HAP-1 (cell line): ENCODE results near the gene LAMA1.

Source experiments
- DNase-seq, 2 experiments: peaks; one replicate each; pipeline ENCODE4 v3.0.0-alpha.2; 2016 to 2020; ENCODE audit warnings: low spot score in 2 of 2
- H3K27me3 ChIP-seq: fragments of 250-450 bp; sonication (Bioruptor Pico); 2 replicates; pipeline ENCODE4 v1.5.1; 2020; ENCODE audit warnings: low read depth, mild to moderate bottlenecking, moderate library complexity
- H3K36me3 ChIP-seq: fragments of 250-450 bp; sonication (Bioruptor Pico); replicated peaks from 2 replicates; pipeline ENCODE4 v1.5.1; 2020; ENCODE audit warnings: mild to moderate bottlenecking
- H3K4me1 ChIP-seq: fragments of 250-450 bp; sonication (Bioruptor Pico); 2 replicates; pipeline ENCODE4 v1.5.1; 2020; ENCODE audit warnings: mild to moderate bottlenecking
- H3K4me3 ChIP-seq: fragments of 250-450 bp; sonication (Bioruptor Pico); 2 replicates; pipeline ENCODE4 v1.5.1; 2020; ENCODE audit warnings: mild to moderate bottlenecking, moderate library complexity
- H3K9me3 ChIP-seq: fragments of 250-450 bp; sonication (Bioruptor Pico); 2 replicates; pipeline ENCODE4 v1.5.1; 2020; ENCODE audit warnings: mild to moderate bottlenecking, moderate library complexity
- in situ Hi-C: fragments of 300-500 bp; cut with MboI; formaldehyde crosslinking; loops from 3 replicates; pipeline ENCODE4 v1.14.3; 2020; ENCODE audit warnings: low sequenced_read_pairs, inconsistent platforms, mixed read lengths

The LAMA1 gene

GRCh38 chr18:7017013-7017412, 100.6 kb downstream of the LAMA1 start:
- H3K9me3 ChIP-seq: no peaks in the 10 kb centered on the region
- H3K4me1 ChIP-seq: no peaks in the 10 kb centered on the region
- in situ Hi-C loops: no loop called here
- H3K27me3 ChIP-seq: no peaks in the 10 kb centered on the region
- no peaks in the 10 kb centered on the region for H3K36me3 ChIP-seq
- no peak for DNase-seq
- no peak overlapping the region for H3K4me3 ChIP-seq

DNA sequence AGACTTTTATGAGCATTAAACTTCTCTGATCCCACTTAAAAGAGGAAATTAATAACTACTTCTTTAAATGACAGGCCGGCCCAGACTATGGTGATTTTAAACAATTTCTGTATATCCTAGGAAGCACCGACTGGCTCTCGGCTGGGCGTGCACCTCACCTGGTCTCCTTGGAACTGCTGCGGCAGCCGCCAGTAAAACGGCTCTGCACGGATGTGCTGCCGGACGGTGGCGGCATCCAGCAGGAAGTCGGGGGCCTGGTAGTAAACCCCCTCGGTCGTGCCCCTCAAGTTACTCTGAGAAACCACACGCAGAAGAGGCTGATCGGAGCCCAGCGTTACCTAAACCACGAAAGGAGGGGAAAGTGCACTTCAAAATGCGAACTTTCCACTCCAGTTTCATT, 106.5 kb downstream of the LAMA1 start:
- no peaks in the 10 kb centered on the region for H3K9me3 ChIP-seq
- no peak overlapping the region for H3K4me3 ChIP-seq
- DNase-seq: no peak
- in situ Hi-C loops: no loop called here
- no peaks in the 10 kb centered on the region for H3K27me3 ChIP-seq
- H3K36me3 ChIP-seq: no peaks in the 10 kb centered on the region
- no peaks in the 10 kb centered on the region for H3K4me1 ChIP-seq

GRCh38 chr18:7004009-7004408, 113.6 kb downstream of the LAMA1 start:
- no peaks in the 10 kb centered on the region for H3K36me3 ChIP-seq
- DNase-seq: no peak
- no peak overlapping the region for H3K4me3 ChIP-seq
- no peaks in the 10 kb centered on the region for H3K9me3 ChIP-seq
- in situ Hi-C loops: no loop called here
- H3K4me1 ChIP-seq: no peaks in the 10 kb centered on the region
- no peaks in the 10 kb centered on the region for H3K27me3 ChIP-seq

DNA sequence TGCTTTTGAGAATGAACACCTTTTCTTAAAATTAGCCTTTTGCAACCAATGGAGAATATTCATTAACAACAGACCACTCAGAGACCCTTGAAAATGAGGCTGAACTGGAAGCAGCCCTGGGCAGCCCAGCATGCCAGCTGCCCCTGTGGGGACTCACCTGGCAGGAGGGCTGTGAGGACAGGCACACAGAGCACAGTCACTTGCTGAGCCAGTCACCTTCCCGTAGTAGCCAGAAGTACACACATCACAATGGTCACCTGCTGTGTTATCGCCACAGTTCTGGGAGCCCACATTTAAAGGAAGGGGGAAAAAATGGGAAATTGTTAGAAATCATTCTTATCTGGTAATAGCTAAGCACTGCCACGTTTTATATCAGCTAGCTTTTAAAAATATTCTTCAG, 115.5 kb downstream of the LAMA1 start:
- Histone ChIP-seq H3K27me3 (no peaks in the 10 kb centered on the region), H3K9me3 (no peaks in the 10 kb centered on the region), H3K4me1 (no peaks in the 10 kb centered on the region), H3K36me3 (no peaks in the 10 kb centered on the region), H3K4me3 (no peak overlapping the region)
- in situ Hi-C loops: no loop called here
- no peak for DNase-seq

- Histone ChIP-seq H3K4me1 (no peaks in the 10 kb centered on the region), H3K4me3 (no peak overlapping the region), H3K27me3 (no peaks in the 10 kb centered on the region), H3K9me3 (no peaks in the 10 kb centered on the region), H3K36me3 (no peaks in the 10 kb centered on the region)
- in situ Hi-C loops: no loop called here
- DNase-seq: no peak
These were observed 117.0 kb downstream of the LAMA1 start for GRCh38 chr18:7000484-7001096.

DNA sequence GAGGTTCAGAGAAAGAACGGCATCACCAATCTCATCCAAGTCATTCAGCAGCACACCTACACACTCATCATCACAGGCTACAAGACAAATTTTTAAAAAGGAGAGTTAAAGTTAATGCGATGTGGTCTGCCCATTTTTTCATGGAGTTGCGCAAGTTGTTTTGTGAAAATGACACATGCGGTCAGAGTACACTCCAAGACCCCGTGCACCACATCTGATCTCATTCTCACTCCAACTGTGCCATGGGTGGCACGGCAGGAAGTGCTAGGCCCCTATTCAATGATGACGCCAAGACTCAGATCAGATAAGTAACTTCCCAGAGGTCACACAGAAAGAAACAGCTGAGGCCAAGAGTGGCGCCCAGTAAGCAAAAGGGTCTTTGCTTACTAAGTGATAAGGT, 119.8 kb downstream of the LAMA1 start:
- H3K36me3 ChIP-seq: no peaks in the 10 kb centered on the region
- H3K4me3 ChIP-seq: no peak overlapping the region
- no peaks in the 10 kb centered on the region for H3K9me3 ChIP-seq
- H3K4me1 ChIP-seq: no peaks in the 10 kb centered on the region
- DNase-seq: no peak
- in situ Hi-C loops: loop anchor here (25.0 kb wide), 1 partner anchor 89 kb away; no protein-coding TSS in a partner anchor
- H3K27me3 ChIP-seq: no peaks in the 10 kb centered on the region

- no peaks in the 10 kb centered on the region for H3K4me1 ChIP-seq
These were observed 122.7 kb downstream of the LAMA1 start for GRCh38 chr18:6994771-6995430.

GRCh38 chr18:6994056-6994770, 123.4 kb downstream of the LAMA1 start:
- DNase-seq: no peak
- in situ Hi-C loops: loop anchor here (25.0 kb wide), 1 partner anchor 93 kb away; no protein-coding TSS in a partner anchor
- H3K27me3 ChIP-seq: no peaks in the 10 kb centered on the region
- no peaks in the 10 kb centered on the region for H3K36me3 ChIP-seq
- H3K4me3 ChIP-seq: no peak overlapping the region
- no peaks in the 10 kb centered on the region for H3K4me1 ChIP-seq
- no peaks in the 10 kb centered on the region for H3K9me3 ChIP-seq

More at GRCh38 chr18:6994771-6995430, 122.7 kb downstream of the LAMA1 start:
- DNase-seq: no peak
- in situ Hi-C loops: loop anchor here (25.0 kb wide), 1 partner anchor 92 kb away; no protein-coding TSS in a partner anchor
- Histone ChIP-seq H3K36me3 (no peaks in the 10 kb centered on the region), H3K4me3 (no peak overlapping the region), H3K9me3 (no peaks in the 10 kb centered on the region), H3K27me3 (no peaks in the 10 kb centered on the region)

DNA sequence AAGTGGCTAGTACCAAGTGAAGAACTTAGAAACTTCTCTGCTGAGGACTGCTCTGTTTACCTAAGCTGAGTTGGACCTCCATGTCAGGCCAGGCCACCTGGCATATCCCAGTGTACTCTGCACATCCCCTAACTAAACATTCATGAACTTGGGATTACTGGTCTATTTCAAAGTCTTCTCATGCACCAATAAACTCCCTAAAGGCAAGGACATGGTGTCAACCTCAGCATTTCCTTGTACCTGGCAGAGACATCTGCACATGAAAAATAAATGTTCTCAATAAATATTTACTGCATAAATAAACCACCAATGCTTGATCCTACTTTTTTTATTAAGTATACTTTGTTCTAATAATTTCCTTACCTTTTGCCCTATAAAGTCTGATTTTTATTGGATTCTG, 124.8 kb downstream of the LAMA1 start:
- no peak for DNase-seq
- no peaks in the 10 kb centered on the region for H3K36me3 ChIP-seq
- in situ Hi-C loops: loop anchor here (25.0 kb wide), 1 partner anchor 95 kb away; no protein-coding TSS in a partner anchor
- no peak overlapping the region for H3K4me3 ChIP-seq
- no peaks in the 10 kb centered on the region for H3K27me3 ChIP-seq
- no peaks in the 10 kb centered on the region for H3K9me3 ChIP-seq
- no peaks in the 10 kb centered on the region for H3K4me1 ChIP-seq

DNA sequence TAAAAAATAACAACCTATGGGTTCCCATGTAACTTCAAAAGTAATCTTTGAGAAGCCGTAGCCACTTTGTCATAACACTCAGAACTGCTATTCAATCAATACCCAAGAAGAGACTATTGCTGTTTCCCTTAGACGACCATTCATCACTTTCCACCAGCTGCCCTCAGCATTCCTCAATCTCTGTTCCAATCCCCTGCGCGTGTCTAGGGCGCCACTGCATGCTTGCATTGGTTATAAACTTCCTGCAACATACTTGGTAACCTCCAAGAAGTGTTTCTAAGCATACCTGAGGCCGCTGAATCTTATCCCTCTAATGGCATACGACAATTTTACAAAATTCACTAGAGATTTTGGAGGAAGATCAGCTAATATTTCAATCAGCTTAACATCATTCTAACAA, 134.2 kb downstream of the LAMA1 start:
- Histone ChIP-seq H3K27me3 (no peaks in the 10 kb centered on the region), H3K9me3 (no peaks in the 10 kb centered on the region), H3K4me1 (no peaks in the 10 kb centered on the region), H3K36me3 (no peaks in the 10 kb centered on the region), H3K4me3 (no peak overlapping the region)
- DNase-seq: no peak
- in situ Hi-C loops: loop anchor here (25.0 kb wide), 1 partner anchor 104 kb away; no protein-coding TSS in a partner anchor

GRCh38 chr18:6982398-6982797, 135.2 kb downstream of the LAMA1 start:
- Histone ChIP-seq H3K9me3 (no peaks in the 10 kb centered on the region), H3K27me3 (no peaks in the 10 kb centered on the region), H3K36me3 (no peaks in the 10 kb centered on the region), H3K4me1 (no peaks in the 10 kb centered on the region), H3K4me3 (no peak overlapping the region)
- DNase-seq: no peak
- in situ Hi-C loops: loop anchor here (25.0 kb wide), 1 partner anchor 105 kb away; no protein-coding TSS in a partner anchor

- H3K27me3 ChIP-seq: no peaks in the 10 kb centered on the region
- DNase-seq: no peak
These were observed 137.2 kb downstream of the LAMA1 start for GRCh38 chr18:6980363-6980762.

GRCh38 chr18:6979954-6980353, 137.6 kb downstream of the LAMA1 start:
- no peak for DNase-seq
- Histone ChIP-seq H3K27me3 (no peaks in the 10 kb centered on the region), H3K9me3 (no peaks in the 10 kb centered on the region), H3K4me3 (no peak overlapping the region), H3K4me1 (no peaks in the 10 kb centered on the region), H3K36me3 (no peaks in the 10 kb centered on the region)
- in situ Hi-C loops: loop anchor here (25.0 kb wide), 1 partner anchor 107 kb away; no protein-coding TSS in a partner anchor

More at GRCh38 chr18:6980363-6980762, 137.2 kb downstream of the LAMA1 start:
- no peaks in the 10 kb centered on the region for H3K4me1 ChIP-seq
- H3K36me3 ChIP-seq: no peaks in the 10 kb centered on the region
- in situ Hi-C loops: loop anchor here (25.0 kb wide), 1 partner anchor 107 kb away; no protein-coding TSS in a partner anchor
- H3K9me3 ChIP-seq: no peaks in the 10 kb centered on the region
- H3K4me3 ChIP-seq: no peak overlapping the region

DNA sequence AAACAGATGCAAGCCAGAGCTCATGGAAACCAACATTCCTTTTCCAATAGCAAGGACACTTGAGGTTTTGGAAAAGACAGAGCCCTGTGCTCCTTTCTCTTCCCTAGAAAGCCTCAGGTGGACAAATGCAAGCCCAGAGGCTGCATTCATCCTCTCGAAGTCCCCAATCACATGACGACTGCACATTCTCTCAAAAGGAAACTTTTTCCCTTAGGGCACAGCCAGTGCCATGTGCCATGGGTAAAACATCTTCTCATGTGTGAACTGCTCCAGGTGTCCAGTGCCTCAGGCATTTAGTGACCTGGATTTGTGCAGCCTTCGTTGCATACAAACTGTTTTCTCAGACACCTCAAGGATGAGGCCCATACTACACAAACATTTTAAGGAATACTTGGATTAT, 140.7 kb downstream of the LAMA1 start:
- Histone ChIP-seq H3K9me3 (no peaks in the 10 kb centered on the region), H3K36me3 (no peaks in the 10 kb centered on the region), H3K4me3 (no peak overlapping the region), H3K4me1 (no peaks in the 10 kb centered on the region), H3K27me3 (no peaks in the 10 kb centered on the region)
- no peak for DNase-seq
- in situ Hi-C loops: loop anchor here (25.0 kb wide), 1 partner anchor 110 kb away; no protein-coding TSS in a partner anchor
